HG02763 (cell line): ENCODE measurements around the gene LBH.
A peak's percentile ranks its signal among the peaks of the same experiment; 100 is the strongest.

ENCODE experiments used
- ATAC-seq: cut with Tn5 transposase; IDR thresholded peaks from one replicate; pipeline ENCODE4 v1.9.1; 2021; ENCODE audit warnings: mild to moderate bottlenecking, moderate library complexity; ENCODE audit not compliant: unreplicated experiment

The LBH gene

GRCh38 chr2:30231212-30231995 lies at the start of gene LBH:
TSS of gene LBH (plus strand) at chr2:30231534. CDS start at chr2:30231739, 205 bp downstream.
- peak; percentile 51 for ATAC-seq

DNA sequence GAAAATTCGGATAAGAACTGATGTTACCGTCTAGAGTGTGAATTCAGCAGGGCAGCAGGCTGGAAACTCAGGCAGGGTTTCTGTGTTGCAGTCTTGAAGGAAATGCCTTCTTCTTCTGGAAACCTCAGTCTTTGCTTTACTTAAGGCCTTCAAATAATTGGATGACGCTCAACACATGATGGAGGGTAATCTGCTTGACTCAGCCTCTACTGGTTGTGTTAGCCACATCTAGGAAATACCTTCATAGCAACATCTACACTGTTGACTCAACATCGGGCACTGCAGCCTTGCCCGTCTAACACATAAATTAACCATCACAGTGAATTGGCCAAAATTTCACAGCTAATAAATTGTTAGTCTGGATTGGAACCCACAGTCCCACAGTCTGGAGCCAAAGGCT lies 47.3 kb upstream of the LBH start:
- no peak for ATAC-seq

DNA sequence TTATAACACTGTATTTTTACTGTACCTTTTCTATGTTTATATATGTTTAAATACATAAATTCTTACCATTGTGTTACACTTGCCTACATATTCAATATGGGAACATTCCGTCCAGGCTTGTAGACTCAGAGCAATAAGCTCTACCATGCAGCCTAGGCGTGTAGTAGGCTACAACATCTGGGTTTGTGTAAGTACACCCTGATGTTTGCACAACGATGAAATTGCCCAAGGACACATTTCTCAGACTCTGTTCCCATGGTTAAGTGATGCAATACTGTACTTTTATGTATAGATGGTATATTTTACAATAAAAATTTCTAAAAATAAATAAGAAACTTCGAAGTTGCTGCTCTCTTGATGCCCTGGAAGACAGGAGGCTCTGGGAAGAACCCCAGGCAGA lies 46.2 kb upstream of the LBH start:
- no peak for ATAC-seq

GRCh38 chr2:30188292-30188691 lies 43.0 kb upstream of the LBH start:
- no peak for ATAC-seq

- ATAC-seq = no peak
Measured at GRCh38 chr2:30190637-30191036, 40.7 kb upstream of the LBH start.

DNA sequence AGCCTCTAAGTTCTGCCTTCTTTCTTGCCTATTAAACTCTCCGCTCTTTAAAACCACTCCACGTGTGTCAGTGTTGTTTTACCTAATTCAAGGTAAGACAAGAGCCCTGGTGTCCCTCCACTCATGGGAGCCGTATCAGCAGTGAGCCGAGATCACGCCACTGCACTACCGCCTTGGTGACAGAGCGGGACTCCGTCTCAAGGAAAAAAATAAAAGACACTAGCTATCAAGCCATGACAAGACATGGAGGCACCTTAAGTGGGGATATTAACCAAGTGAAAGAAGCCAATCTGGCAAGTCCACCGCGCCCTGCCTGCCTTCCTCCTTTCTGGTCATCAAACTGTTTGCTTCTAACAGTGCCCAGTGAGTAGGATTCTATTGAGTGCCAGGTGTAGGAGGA lies 40.2 kb upstream of the LBH start:
- ATAC-seq = no peak

GRCh38 chr2:30191819-30192271 lies 39.5 kb upstream of the LBH start:
- no peak for ATAC-seq

DNA sequence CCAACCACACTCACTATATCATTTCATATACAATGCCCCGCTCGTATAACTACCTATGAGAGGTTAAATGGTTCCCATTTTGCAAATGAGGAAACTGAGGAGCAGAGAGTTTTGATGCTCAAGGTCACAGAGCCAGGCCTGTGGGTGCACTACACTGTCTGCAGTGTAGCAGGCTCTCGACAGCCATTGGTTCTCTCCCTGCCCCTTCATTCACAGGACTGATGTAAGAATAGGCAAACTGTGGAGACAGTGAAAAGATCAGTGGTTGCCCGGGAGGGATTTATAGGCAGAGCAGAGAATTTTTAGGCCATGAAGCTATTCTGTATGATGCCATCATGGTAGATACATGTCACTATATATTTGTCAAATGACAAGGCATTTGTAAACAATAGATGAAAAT lies 39.0 kb upstream of the LBH start:
- ATAC-seq = no peak

GRCh38 chr2:30193104-30193681 lies 38.1 kb upstream of the LBH start:
- ATAC-seq = no peak

GRCh38 chr2:30194421-30194820 lies 36.9 kb upstream of the LBH start:
- ATAC-seq = no peak

GRCh38 chr2:30195016-30195415 lies 36.3 kb upstream of the LBH start:
- ATAC-seq = no peak

DNA sequence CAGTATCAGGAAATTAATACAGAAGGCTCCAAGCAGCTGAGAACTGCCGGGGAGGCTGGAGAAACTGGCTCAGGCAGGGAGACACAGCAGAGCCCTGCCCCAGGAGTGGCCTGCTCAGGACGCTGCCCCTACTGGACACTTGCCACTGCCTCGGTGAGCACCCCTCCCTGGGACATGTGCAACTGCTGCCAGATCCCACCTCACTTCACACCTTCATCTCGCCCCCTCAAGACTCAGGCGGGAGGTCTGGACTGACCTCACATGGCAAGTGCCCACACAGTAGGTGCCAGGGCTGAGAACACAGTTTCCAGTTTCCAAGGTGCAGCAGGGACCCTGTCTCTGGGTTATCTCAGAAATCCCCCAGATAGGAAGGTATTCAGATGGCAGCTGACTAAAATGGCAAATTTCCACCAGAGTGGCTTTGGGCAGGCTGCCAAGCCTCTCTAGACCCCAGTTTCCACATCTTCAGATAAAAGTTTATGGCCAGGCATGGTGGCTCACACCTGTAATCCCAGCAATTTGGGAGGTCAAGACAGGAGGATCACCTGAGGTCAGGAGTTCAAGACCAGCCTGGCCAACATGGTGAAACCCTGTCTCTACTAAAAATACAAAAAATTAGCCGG lies 33.7 kb upstream of the LBH start:
- no peak for ATAC-seq

DNA sequence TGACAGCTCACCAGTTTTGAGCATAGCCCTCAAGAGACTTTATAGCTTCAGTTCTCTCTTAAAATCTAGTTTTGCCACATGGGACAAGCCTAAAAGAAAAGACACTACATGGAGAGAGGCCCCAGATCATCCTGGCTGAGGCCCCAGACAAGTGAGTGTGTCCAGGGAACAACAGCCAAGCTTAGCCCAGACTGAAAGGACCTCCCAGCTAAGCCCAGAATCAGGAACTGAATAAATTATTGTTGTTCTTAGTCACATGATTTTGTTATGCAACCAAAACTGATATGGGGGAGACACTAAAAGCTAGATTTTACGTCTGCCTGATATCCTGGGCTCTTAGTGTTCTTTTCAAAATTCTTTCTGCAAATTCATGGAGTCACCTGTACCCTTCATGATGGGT lies 29.3 kb upstream of the LBH start:
- ATAC-seq = no peak

- ATAC-seq = no peak
Measured at GRCh38 chr2:30203156-30203555, 28.2 kb upstream of the LBH start.

GRCh38 chr2:30204281-30204680 lies 27.1 kb upstream of the LBH start:
- no peak for ATAC-seq

DNA sequence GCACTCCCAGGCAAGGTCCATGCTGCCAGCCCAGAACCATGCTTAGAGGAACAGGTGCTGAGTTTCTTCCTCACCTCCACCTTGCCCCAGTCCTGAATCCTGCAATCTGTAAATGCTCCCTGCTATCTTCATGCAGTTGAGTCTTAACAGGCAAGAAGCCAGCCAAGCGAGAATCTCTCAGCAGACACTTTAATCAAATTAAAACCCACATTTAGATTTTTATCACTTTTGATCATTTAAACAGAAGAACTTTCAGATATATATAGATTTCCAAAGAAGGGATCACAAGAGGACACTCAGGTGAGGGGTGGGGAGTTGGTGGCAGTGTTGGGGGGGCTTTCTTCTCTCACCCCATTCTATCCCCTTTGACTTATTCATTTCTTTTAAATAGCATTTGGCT lies 25.9 kb upstream of the LBH start:
- no peak for ATAC-seq

- ATAC-seq = no peak
Measured at GRCh38 chr2:30206461-30207430, 24.6 kb upstream of the LBH start.

DNA sequence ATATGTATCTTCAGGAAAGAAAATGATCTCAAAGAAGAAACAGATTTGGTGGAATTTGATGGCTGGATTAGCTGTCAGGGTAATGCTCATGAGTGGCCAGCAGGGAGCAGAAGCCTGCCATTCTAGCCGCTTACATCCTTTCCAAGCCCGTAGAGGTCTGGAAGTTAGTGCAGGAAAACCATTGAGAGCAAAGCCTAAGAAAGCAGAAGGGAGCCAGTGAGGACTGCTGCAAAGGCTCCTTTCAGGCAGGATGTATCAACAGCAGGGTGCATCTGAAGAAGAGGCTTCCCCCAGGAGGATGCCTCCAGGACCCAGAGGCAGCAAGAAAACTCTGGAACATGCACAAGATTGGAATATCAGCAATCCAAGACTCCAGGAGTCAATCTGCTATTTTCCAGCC lies 22.9 kb upstream of the LBH start:
- ATAC-seq = no peak

GRCh38 chr2:30209227-30209626 lies 22.1 kb upstream of the LBH start:
- ATAC-seq = no peak

DNA sequence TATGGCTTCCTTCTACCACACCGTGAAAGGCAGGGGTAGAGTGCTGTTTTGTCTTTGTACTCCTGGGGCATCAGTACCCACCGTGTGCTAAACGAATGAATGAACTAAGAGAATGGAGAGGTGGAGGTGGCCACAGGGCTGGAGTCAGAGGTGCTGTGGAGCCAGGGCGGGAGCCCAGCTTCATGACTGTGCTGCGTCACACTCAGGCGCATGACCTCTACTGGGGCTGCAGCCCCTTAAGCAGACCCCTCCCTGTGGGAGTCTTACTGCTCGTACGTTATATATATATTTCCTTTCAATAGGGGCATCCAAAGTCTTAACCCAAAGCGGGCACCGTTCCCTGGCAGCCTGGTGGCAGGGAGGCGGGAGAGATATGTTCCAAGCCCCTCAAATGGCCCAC lies 18.0 kb upstream of the LBH start:
- ATAC-seq = no peak

DNA sequence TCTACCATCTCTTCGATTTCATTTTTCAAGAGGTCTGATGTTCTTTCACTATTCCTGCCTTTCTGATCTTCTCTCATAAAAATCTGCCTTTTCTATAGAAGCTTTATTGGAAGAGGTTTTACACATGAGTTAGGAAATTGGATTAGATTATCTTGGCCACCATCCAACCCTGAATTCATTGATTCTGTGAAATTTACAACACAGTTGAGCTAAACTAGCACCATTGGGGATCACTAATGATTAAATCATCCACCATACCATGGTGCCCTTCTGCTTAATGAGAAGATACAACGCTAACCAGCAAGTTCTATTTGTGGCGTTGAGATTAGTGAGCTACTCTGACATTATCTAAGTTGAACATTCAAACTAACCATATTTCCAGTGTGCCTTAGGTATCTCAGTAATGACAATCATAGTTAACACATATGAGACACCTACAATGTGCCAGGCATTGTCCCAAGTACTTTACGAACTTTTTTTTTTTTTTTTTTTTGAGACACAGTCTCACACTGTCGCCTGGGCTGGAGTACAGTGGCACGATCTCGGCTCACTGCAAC lies 17.3 kb upstream of the LBH start:
- no peak for ATAC-seq
